ENCODE measurements around the gene UNC45A. TPM values are rescaled to one million over a fixed set of nuclear protein-coding genes. Genes with fewer than 3 reads are reported as not detected.
A peak's percentile ranks its signal among the peaks of the same experiment; 100 is the strongest.
"Not testable (repeated sequence)": the region's sequence is repeated elsewhere in the genome, so short reads cannot be mapped to it uniquely, and the experiment has no call there.

Gene UNC45A
- total and polyA plus RNA-seq, 5 experiments from 2014 or later = 53.4 to 73.7 (median 57.9) TPM

GRCh38 chr15:90905306-90906180 lies 29.5 kb upstream of the UNC45A start:
- DNase-seq (peak in 1 of 10 donors; percentile 58), ATAC-seq (no peak)
- Mint-ChIP-seq H3K36me3 (peaks cover 0 to 55% (median 19%) of the 10 kb centered on the region in 3 donors), H3K27ac (peak overlapping the region in 3 of 10 donors; percentile 19 to 69 (median 38)), H3K4me1 (peaks cover 17 to 33% (median 26%) of the 10 kb centered on the region in 4 donors), H3K4me3 (peak overlapping the region in 3 of 10 donors; percentile 11 to 62 (median 12)), H3K9me3 (no peaks in the 10 kb centered on the region), H3K27me3 (no peaks in the 10 kb centered on the region)
- POLR2A ChIA-PET = interaction anchor here (1.1 to 10.7 kb wide), 3 partner anchors 8 to 28 kb away, joined by 3 to 237 read pairs (median 4); partner anchors contain the start of genes HDDC3 and UNC45A

GRCh38 chr15:90906181-90906849 lies 28.8 kb upstream of the UNC45A start:
- peaks cover 0 to 62% (median 19%) of the 10 kb centered on the region in 3 donors for H3K36me3 Mint-ChIP-seq
- ATAC-seq (no peak), DNase-seq (peak in 1 of 10 donors; percentile 40)
- peak overlapping the region in 2 of 10 donors; percentile 11 to 26 for H3K4me3 Mint-ChIP-seq
- no peaks in the 10 kb centered on the region for H3K27me3 Mint-ChIP-seq
- H3K27ac Mint-ChIP-seq = no peak overlapping the region
- H3K4me1 Mint-ChIP-seq = peaks cover 15 to 31% (median 24%) of the 10 kb centered on the region in 4 donors
- POLR2A ChIA-PET = interaction anchor here (1.5 to 10.7 kb wide), 2 partner anchors 13 to 28 kb away, joined by 4 to 237 read pairs; partner anchors contain the start of genes HDDC3 and UNC45A
- H3K9me3 Mint-ChIP-seq = no peaks in the 10 kb centered on the region

GRCh38 chr15:90907051-90907660 lies 27.9 kb upstream of the UNC45A start:
- Mint-ChIP-seq H3K36me3 (peaks cover 0 to 69% (median 19%) of the 10 kb centered on the region in 3 donors), H3K4me3 (no peak overlapping the region), H3K27ac (no peak overlapping the region), H3K27me3 (no peaks in the 10 kb centered on the region), H3K9me3 (no peaks in the 10 kb centered on the region), H3K4me1 (peaks cover 12 to 24% (median 15%) of the 10 kb centered on the region in 4 donors)
- ATAC-seq = no peak
- DNase-seq = peak in 1 of 10 donors; percentile 51
- POLR2A ChIA-PET = interaction anchor here (10.7 kb wide), 1 partner anchor 27 kb away, joined by 237 read pairs; the partner anchor contains the start of genes HDDC3 and UNC45A

- Mint-ChIP-seq H3K4me1 (peaks cover 12 to 24% (median 15%) of the 10 kb centered on the region in 4 donors), H3K36me3 (peaks cover 0 to 76% (median 22%) of the 10 kb centered on the region in 3 donors), H3K27me3 (no peaks in the 10 kb centered on the region), H3K4me3 (no peak overlapping the region), H3K9me3 (no peaks in the 10 kb centered on the region), H3K27ac (no peak overlapping the region)
- POLR2A ChIA-PET = no interaction called here
- DNase-seq (no peak), ATAC-seq (no peak)
Observed at GRCh38 chr15:90907838-90908507, 27.1 kb upstream of the UNC45A start.

GRCh38 chr15:90909449-90909848 lies 25.6 kb upstream of the UNC45A start:
- Mint-ChIP-seq H3K36me3 (peaks cover 0 to 90% (median 28%) of the 10 kb centered on the region in 3 donors), H3K4me1 (peaks cover 8 to 15% (median 9%) of the 10 kb centered on the region in 4 donors)
- POLR2A ChIA-PET, ATAC-seq, H3K27ac Mint-ChIP-seq, H3K4me3 Mint-ChIP-seq, H3K9me3 Mint-ChIP-seq, H3K27me3 Mint-ChIP-seq: not testable (repeated sequence)
- DNase-seq = peak in 1 of 10 donors; percentile 19

GRCh38 chr15:90909976-90910375 lies 25.1 kb upstream of the UNC45A start:
- Mint-ChIP-seq H3K4me3 (no peak overlapping the region), H3K36me3 (peaks cover 0 to 94% (median 28%) of the 10 kb centered on the region in 3 donors)
- POLR2A ChIA-PET = interaction anchor here (0.7 to 1.0 kb wide), 2 partner anchors 44 to 231 kb away, joined by 3 read pairs; no protein-coding TSS in a partner anchor

GRCh38 chr15:90910441-90911301 lies 24.4 kb upstream of the UNC45A start:
- no peak for ATAC-seq
- H3K27me3 Mint-ChIP-seq = no peaks in the 10 kb centered on the region
- H3K36me3 Mint-ChIP-seq = peaks cover 0 to 94% (median 23%) of the 10 kb centered on the region in 3 donors
- POLR2A ChIA-PET = interaction anchor here (0.7 to 1.0 kb wide), 3 partner anchors 10 to 232 kb away, joined by 3 to 5 read pairs (median 3); no protein-coding TSS in a partner anchor
- H3K4me3 Mint-ChIP-seq = no peak overlapping the region
- DNase-seq = peak in 1 of 10 donors; percentile 50
- H3K4me1 Mint-ChIP-seq = peaks cover 3 to 6% (median 4%) of the 10 kb centered on the region in 4 donors
- no peaks in the 10 kb centered on the region for H3K9me3 Mint-ChIP-seq
- H3K27ac Mint-ChIP-seq = no peak overlapping the region

More at GRCh38 chr15:90909976-90910375, 25.1 kb upstream of the UNC45A start:
- Mint-ChIP-seq H3K4me1 (peaks cover 7 to 10% (median 8%) of the 10 kb centered on the region in 4 donors), H3K27ac (no peak overlapping the region), H3K9me3 (no peaks in the 10 kb centered on the region), H3K27me3 (no peaks in the 10 kb centered on the region)
- ATAC-seq (no peak), DNase-seq (peak in 1 of 10 donors; percentile 54)

GRCh38 chr15:90911302-90911623 lies 23.8 kb upstream of the UNC45A start:
- H3K27me3 Mint-ChIP-seq = no peaks in the 10 kb centered on the region
- no peaks in the 10 kb centered on the region for H3K9me3 Mint-ChIP-seq
- DNase-seq = peak in 1 of 10 donors; percentile 51
- no peak overlapping the region for H3K4me3 Mint-ChIP-seq
- POLR2A ChIA-PET = interaction anchor here (1.0 kb wide), 1 partner anchor 9 kb away, joined by 5 read pairs; no protein-coding TSS in a partner anchor
- peaks cover 0 to 92% (median 18%) of the 10 kb centered on the region in 3 donors for H3K36me3 Mint-ChIP-seq
- ATAC-seq = no peak
- no peak overlapping the region for H3K27ac Mint-ChIP-seq
- H3K4me1 Mint-ChIP-seq = peaks cover 0 to 8% (median under 1%) of the 10 kb centered on the region in 4 donors

GRCh38 chr15:90911906-90912769 lies 22.9 kb upstream of the UNC45A start:
- no peaks in the 10 kb centered on the region for H3K27me3 Mint-ChIP-seq
- no peak overlapping the region for H3K27ac Mint-ChIP-seq
- H3K9me3 Mint-ChIP-seq = no peaks in the 10 kb centered on the region
- H3K36me3 Mint-ChIP-seq = peaks cover 0 to 92% (median 18%) of the 10 kb centered on the region in 3 donors
- ATAC-seq (no peak), DNase-seq (peak in 1 of 10 donors; percentile 46)
- H3K4me3 Mint-ChIP-seq = no peak overlapping the region
- POLR2A ChIA-PET = interaction anchor here (1.7 kb wide), 1 partner anchor 9 kb away, joined by 8 read pairs; the partner anchor contains the start of gene MAN2A2
- H3K4me1 Mint-ChIP-seq = peaks cover 0 to 8% (median under 1%) of the 10 kb centered on the region in 4 donors

- H3K4me3 Mint-ChIP-seq = no peak overlapping the region
- H3K36me3 Mint-ChIP-seq = peaks cover 0 to 92% (median 13%) of the 10 kb centered on the region in 3 donors
- no peak for ATAC-seq
- no peaks in the 10 kb centered on the region for H3K9me3 Mint-ChIP-seq
- H3K4me1 Mint-ChIP-seq = peaks cover 0 to 8% (median under 1%) of the 10 kb centered on the region in 4 donors
- POLR2A ChIA-PET = interaction anchor here (1.7 kb wide), 1 partner anchor 10 kb away, joined by 8 read pairs; the partner anchor contains the start of gene MAN2A2
- H3K27me3 Mint-ChIP-seq = no peaks in the 10 kb centered on the region
- no peak for DNase-seq
- H3K27ac Mint-ChIP-seq = peak overlapping the region in 1 of 10 donors; percentile 43
Observed at GRCh38 chr15:90912770-90913075, 22.4 kb upstream of the UNC45A start.
